Natural killer cell (primary cell): ENCODE results near the gene CALCOCO2. TPM values are rescaled to one million over a fixed set of nuclear protein-coding genes. Genes with fewer than 3 reads are reported as not detected.
A peak's percentile ranks its signal among the peaks of the same experiment; 100 is the strongest.

Experiments used
- ATAC-seq, 3 donors: fragments of 150-1000 bp in 2 of 3; fragments of 200-7000 bp in 1 of 3; cut with Tn5 transposase; 1 replicate in 1 of 3; 2 replicates in 2 of 3; pipeline ENCODE4 v1.10.0; 2021; ENCODE audit warnings: mild to moderate bottlenecking in 2 of 3, moderate library complexity in 2 of 3
- DNase-seq, 2 donors: peaks; one replicate each; pipeline versions ENCODE4 v3.0.0 to v3.0.0-alpha.2; 2013 to 2021; ENCODE audit warnings: mixed read lengths in 1 of 2
- H3K27ac ChIP-seq: one replicate; pipeline ENCODE4 v1.5.1; 2013; ENCODE audit warnings: mild to moderate bottlenecking, low read length
- H3K27me3 ChIP-seq: one replicate; pipeline ENCODE4 v1.6.1; 2013; ENCODE audit warnings: low read length; ENCODE audit not compliant: control insufficient read depth, insufficient read depth
- H3K36me3 ChIP-seq: one replicate; pipeline ENCODE4 v1.6.1; 2013; ENCODE audit warnings: low read length; ENCODE audit not compliant: control insufficient read depth, insufficient read depth
- H3K4me1 ChIP-seq: one replicate; pipeline ENCODE4 v1.6.1; 2013; ENCODE audit warnings: low read length; ENCODE audit not compliant: control insufficient read depth, insufficient read depth
- H3K4me3 ChIP-seq: one replicate; pipeline ENCODE4 v1.5.1; 2013; ENCODE audit warnings: low read length
- H3K9me3 ChIP-seq: one replicate; pipeline ENCODE4 v1.6.1; 2013; ENCODE audit warnings: low read length; ENCODE audit not compliant: control insufficient read depth, insufficient read depth
- H3K27ac Mint-ChIP-seq, 2 donors: one replicate each; pipeline ENCODE4 v1.8.0; 2022; ENCODE audit warnings: mild to moderate bottlenecking in 2 of 2, mixed read lengths in 2 of 2, moderate library complexity in 1 of 2
- H3K27me3 Mint-ChIP-seq, 2 donors: one replicate each; pipeline ENCODE4 v1.8.0; 2022; ENCODE audit warnings: low read depth in 2 of 2, mixed read lengths in 2 of 2
- H3K36me3 Mint-ChIP-seq: one replicate; pipeline ENCODE4 v1.8.0; 2022; ENCODE audit warnings: mixed read lengths
- H3K4me1 Mint-ChIP-seq, 2 donors: one replicate each; pipeline ENCODE4 v1.8.0; 2022; ENCODE audit warnings: mixed read lengths in 2 of 2
- H3K4me3 Mint-ChIP-seq: one replicate; pipeline ENCODE4 v1.8.0; 2022; ENCODE audit warnings: mild to moderate bottlenecking, moderate library complexity, mixed read lengths
- H3K9me3 Mint-ChIP-seq, 2 donors: one replicate each; pipeline ENCODE4 v1.8.0; 2022; ENCODE audit warnings: mixed read lengths in 2 of 2
- CTCF ChIP-seq: fragments of 200-600 bp; IDR thresholded peaks from one replicate; pipeline ENCODE4 v1.8.0; 2022; ENCODE audit warnings: antibody characterized with exemption
- WGBS: methylation state at CpG from one replicate; pipeline ENCODE4 v1.1.7; 2013; ENCODE audit warnings: missing lambda C conversion rate; ENCODE audit not compliant: insufficient coverage; 5-methylcytosine and 5-hydroxymethylcytosine counted together
- intact Hi-C: fragments of 100-400 bp; cut with micrococcal nuclease; formaldehyde crosslinking; loops from one replicate; pipeline ENCODE4 v1.14.2; 2022
- total RNA-seq, 4 donors: library from RNA; stranded (reverse); fragments of 120-200 nt in 1 of 4; gene quantifications; one replicate each; pipeline versions ENCODE4 v1.2.3 to v1.2.4, GENCODE V29; 2013 to 2022

The CALCOCO2 gene
- total RNA-seq, 3 donors from 2014 or later (not counting 1 experiment from before 2014, with no cell fraction given) = 175 to 188 (median 179) TPM

- no peak for TF ChIP-seq CTCF
- DNase-seq (peak; percentile 78 to 95), ATAC-seq (peak; percentile 86 to 96 (median 88))
- Mint-ChIP-seq H3K9me3 (no peaks in the 10 kb centered on the region), H3K4me1 (peaks cover 45 to 49% of the 10 kb centered on the region in 2 donors), H3K4me3 (peak within 1 kb of the TSS; percentile 91), H3K36me3 (no peaks in the 10 kb centered on the region), H3K27ac (peak within 1 kb of the TSS; percentile 86 to 98), H3K27me3 (no peaks in the 10 kb centered on the region)
- Histone ChIP-seq H3K36me3 (peaks cover 10% of the 10 kb centered on the region), H3K4me3 (peak within 1 kb of the TSS; percentile 53), H3K27ac (peak within 1 kb of the TSS; percentile 92), H3K9me3 (no peaks in the 10 kb centered on the region), H3K4me1 (peaks cover 24% of the 10 kb centered on the region), H3K27me3 (no peaks in the 10 kb centered on the region)
- intact Hi-C loops = loop anchor here (1.0 kb wide), 2 partner anchors 16 to 36 kb away; partner anchors contain the start of genes ATP5MC1 and SNF8
- WGBS = under 1% methylated on average over 81 of the region's 81 CpGs
These were observed 77.4 kb downstream of the CALCOCO2 start, which contains the start of gene UBE2Z for GRCh38 chr17:48908047-48908843. TSS of gene UBE2Z (plus strand) at chr17:48908407. CDS start at chr17:48908504, 97 bp downstream.

DNA sequence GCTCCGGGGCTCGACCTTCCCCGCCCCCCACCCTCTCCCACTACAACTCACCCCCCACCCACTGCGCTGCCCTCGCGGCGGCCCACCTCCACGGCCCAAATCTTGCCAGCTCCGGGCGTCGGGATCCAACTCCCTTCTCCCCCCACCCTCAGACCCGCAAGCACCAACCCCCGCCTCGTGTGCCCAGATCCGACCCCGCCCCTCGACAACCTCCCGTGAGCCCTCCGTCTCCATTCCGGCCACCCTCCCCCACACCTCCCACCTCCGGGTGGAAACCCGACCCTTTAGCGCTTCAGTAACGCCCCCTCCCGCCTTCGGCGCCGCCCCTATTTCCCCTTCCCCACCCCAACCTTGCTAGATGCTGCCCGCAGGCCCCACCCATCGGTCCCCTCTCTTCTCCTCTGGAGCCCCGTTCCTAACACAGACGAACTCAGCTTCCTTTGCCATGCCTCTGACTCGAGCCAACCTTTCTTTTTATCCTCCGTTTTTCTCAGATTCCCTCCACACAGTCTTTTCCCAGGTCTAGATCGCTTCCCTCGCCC is 78.1 kb downstream of the CALCOCO2 start:
- intact Hi-C loops = loop anchor here (1.0 kb wide), 2 partner anchors 17 to 35 kb away; partner anchors contain the start of genes ATP5MC1 and SNF8
- H3K27me3 ChIP-seq = no peaks in the 10 kb centered on the region

DNA sequence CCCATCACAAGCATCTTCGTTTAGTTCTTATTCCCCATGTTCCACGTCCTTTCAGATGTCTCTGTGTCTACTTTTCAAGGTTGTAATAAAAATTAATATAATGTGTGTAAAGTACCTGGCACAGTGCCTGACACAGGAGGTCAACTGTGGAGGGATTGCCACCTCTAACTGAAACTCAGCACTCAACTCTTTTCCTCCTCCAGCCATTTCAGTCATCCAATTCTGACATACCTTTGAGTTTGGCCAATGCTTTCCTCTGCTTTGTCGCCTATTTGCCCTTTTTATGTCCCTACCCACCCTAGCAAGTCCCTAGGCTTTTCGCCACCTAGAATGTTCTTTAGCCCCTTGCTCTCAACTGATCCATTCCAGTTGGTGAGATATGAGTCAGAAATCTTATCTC is 78.9 kb downstream of the CALCOCO2 start:
- Mint-ChIP-seq H3K36me3 (peaks cover 8% of the 10 kb centered on the region), H3K4me1 (peaks cover 58 to 61% of the 10 kb centered on the region in 2 donors), H3K27me3 (no peaks in the 10 kb centered on the region), H3K27ac (peak overlapping the region; percentile 86 to 98), H3K4me3 (peak overlapping the region; percentile 88), H3K9me3 (no peaks in the 10 kb centered on the region)
- no peak for ATAC-seq
- intact Hi-C loops = no loop called here
- H3K27ac ChIP-seq = no peak overlapping the region
- H3K36me3 ChIP-seq = peaks cover 13% of the 10 kb centered on the region
- no peak for TF ChIP-seq CTCF
- no peaks in the 10 kb centered on the region for H3K9me3 ChIP-seq
- WGBS = 70% methylated on average over 3 of the region's 4 CpGs
- peak in 1 of 2 donors; percentile 33 for DNase-seq
- peaks cover 24% of the 10 kb centered on the region for H3K4me1 ChIP-seq
- no peaks in the 10 kb centered on the region for H3K27me3 ChIP-seq
- no peak overlapping the region for H3K4me3 ChIP-seq

More for the DNA sequence above, 78.1 kb downstream of the CALCOCO2 start:
- peak; percentile 36 to 56 (median 42) for ATAC-seq
- H3K4me1 Mint-ChIP-seq = peaks cover 49 to 54% of the 10 kb centered on the region in 2 donors
- peak overlapping the region; percentile 88 for H3K4me3 Mint-ChIP-seq
- H3K9me3 ChIP-seq = no peaks in the 10 kb centered on the region
- peak overlapping the region; percentile 53 for H3K4me3 ChIP-seq
- 1% methylated on average over 35 of the region's 36 CpGs for WGBS
- peaks cover 13% of the 10 kb centered on the region for H3K36me3 ChIP-seq
- H3K9me3 Mint-ChIP-seq = no peaks in the 10 kb centered on the region
- peak overlapping the region; percentile 86 to 98 for H3K27ac Mint-ChIP-seq
- peaks cover 24% of the 10 kb centered on the region for H3K4me1 ChIP-seq
- peak overlapping the region; percentile 73 for H3K27ac ChIP-seq
- H3K36me3 Mint-ChIP-seq = peaks cover 2% of the 10 kb centered on the region
- no peaks in the 10 kb centered on the region for H3K27me3 Mint-ChIP-seq
- DNase-seq = peak; percentile 52 to 86
- TF ChIP-seq CTCF = no peak
